ENCODE measurements around the gene DGKB.

- no peak for TF ChIP-seq POLR2A (IDR thresholded peaks at IDR 0.05)
- TF ChIP-seq CTCF (IDR thresholded peaks at IDR 0.05): no peak
- TF ChIP-seq EP300 (IDR thresholded peaks at IDR 0.05): no peak
Observed at GRCh38 chr7:14886533-14886932, 16.0 kb downstream of the DGKB start.

Data from sigmoid colon (tissue), 4 donors.